Tibial nerve (tissue), 3 donors: ENCODE data around the gene DNAJC6.

Experiments used
- CTCF ChIP-seq, 5 experiments: fragments of 200-600 bp in 3 of 5; fragments of 450-650 bp in 2 of 5; sonication (generic) in 3 of 5; IDR thresholded peaks; one replicate each; pipeline ENCODE4 v1.5.1; 2016 to 2019; ENCODE audit warnings: antibody characterized with exemption in 5 of 5, mild to moderate bottlenecking in 3 of 5, moderate library complexity in 2 of 5
- POLR2A ChIP-seq, 2 donors: fragments of 450-650 bp; IDR thresholded peaks; one replicate each; pipeline ENCODE4 v1.6.1; 2017; ENCODE audit warnings: antibody characterized with exemption in 2 of 2, mild to moderate bottlenecking in 2 of 2, moderate library complexity in 2 of 2

DNA sequence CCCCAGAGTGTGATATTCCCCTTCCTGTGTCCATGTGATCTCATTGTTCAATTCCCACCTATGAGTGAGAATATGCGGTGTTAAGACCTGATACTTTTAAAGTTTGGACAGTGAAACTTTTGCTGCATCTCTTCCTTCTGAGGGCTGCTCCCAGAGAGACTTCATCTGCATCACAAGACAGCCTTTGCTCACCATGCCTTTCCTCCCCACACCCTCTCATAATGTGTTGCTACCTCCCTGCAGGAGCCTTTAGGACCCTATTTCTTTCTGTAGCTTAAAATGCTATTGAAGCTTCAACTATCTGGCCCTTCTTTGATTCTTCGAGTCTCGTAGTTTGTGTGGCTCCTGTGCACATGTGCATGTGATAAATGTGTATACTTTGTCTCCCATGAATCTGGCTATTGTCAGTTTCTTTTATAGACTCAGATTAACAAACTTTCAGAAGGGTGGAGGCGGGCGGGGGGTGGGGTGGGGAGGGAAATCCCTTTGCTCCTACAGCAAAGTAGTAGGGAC, 134.8 kb downstream of the DNAJC6 start:
- no peak for TF ChIP-seq POLR2A (IDR thresholded peaks at IDR 0.05)
- TF ChIP-seq CTCF (IDR thresholded peaks at IDR 0.05) = no peak
